HG03064 (cell line): ENCODE results near the gene SMIM10L2A.
"Not testable (repeated sequence)": the region's sequence is repeated elsewhere in the genome, so short reads cannot be mapped to it uniquely, and the experiment has no call there.

ENCODE experiments used
- ATAC-seq: cut with Tn5 transposase; IDR thresholded peaks from one replicate; pipeline ENCODE4 v1.9.1; 2021; ENCODE audit warnings: low read depth; ENCODE audit not compliant: unreplicated experiment

Gene SMIM10L2A

GRCh38 chrX:135421932-135422809 lies at the start of gene SMIM10L2A:
SMIM10L2A (plus strand) TSS chrX:135421944; CDS start chrX:135422132, 188 bp downstream.
- peak; percentile 48 for ATAC-seq

GRCh38 chrX:135373357-135373756 lies 48.4 kb upstream of the SMIM10L2A start:
- ATAC-seq = no peak

- no peak for ATAC-seq
Measured at GRCh38 chrX:135382260-135382659, 39.5 kb upstream of the SMIM10L2A start.

GRCh38 chrX:135383249-135383648 lies 38.5 kb upstream of the SMIM10L2A start:
- ATAC-seq = no peak

GRCh38 chrX:135384161-135384836 lies 37.4 kb upstream of the SMIM10L2A start:
- no peak for ATAC-seq

GRCh38 chrX:135388841-135389240 lies 32.9 kb upstream of the SMIM10L2A start:
- ATAC-seq = no peak

- ATAC-seq = no peak
Measured at GRCh38 chrX:135389243-135389642, 32.5 kb upstream of the SMIM10L2A start.

GRCh38 chrX:135389717-135390116 lies 32.0 kb upstream of the SMIM10L2A start:
- no peak for ATAC-seq

- ATAC-seq = no peak
Measured at GRCh38 chrX:135391734-135392133, 30.0 kb upstream of the SMIM10L2A start.

- ATAC-seq = no peak
Measured at GRCh38 chrX:135393051-135393450, 28.7 kb upstream of the SMIM10L2A start.

- ATAC-seq = no peak
Measured at GRCh38 chrX:135395064-135395463, 26.7 kb upstream of the SMIM10L2A start.

- ATAC-seq = no peak
Measured at GRCh38 chrX:135396109-135396508, 25.6 kb upstream of the SMIM10L2A start.

- no peak for ATAC-seq
Measured at GRCh38 chrX:135396566-135396965, 25.2 kb upstream of the SMIM10L2A start.

- ATAC-seq = no peak
Measured at GRCh38 chrX:135397652-135398051, 24.1 kb upstream of the SMIM10L2A start.

- no peak for ATAC-seq
Measured at GRCh38 chrX:135403374-135403773, 18.4 kb upstream of the SMIM10L2A start.

- ATAC-seq = not testable (repeated sequence)
Measured at GRCh38 chrX:135406428-135406827, 15.3 kb upstream of the SMIM10L2A start.

- ATAC-seq = no peak
Measured at GRCh38 chrX:135408794-135409193, 12.9 kb upstream of the SMIM10L2A start.

GRCh38 chrX:135410861-135411627 lies 10.7 kb upstream of the SMIM10L2A start:
- ATAC-seq = no peak

GRCh38 chrX:135411893-135412292 lies 9.9 kb upstream of the SMIM10L2A start:
- no peak for ATAC-seq

GRCh38 chrX:135416546-135416945 lies 5.2 kb upstream of the SMIM10L2A start:
- no peak for ATAC-seq

- no peak for ATAC-seq
Measured at GRCh38 chrX:135420831-135421230, 913 bp upstream of the SMIM10L2A start.
